Upper lobe of right lung (tissue), 1 donor: Measurements from ENCODE around the gene SCT. TPM values are rescaled to one million over a fixed set of nuclear protein-coding genes. Genes with fewer than 3 reads are reported as not detected.
A peak's percentile ranks its signal among the peaks of the same experiment; 100 is the strongest.

Experiments
- ATAC-seq: fragments of 200-7000 bp; cut with Tn5 transposase; one replicate; pipeline ENCODE4 v1.9.1; 2020; ENCODE audit warnings: mild to moderate bottlenecking, moderate library complexity
- DNase-seq: peaks from one replicate; pipeline ENCODE4 v3.0.0-alpha.2; 2020
- H3K27ac ChIP-seq: fragments of 200-600 bp; one replicate; pipeline ENCODE4 v1.8.0; 2022
- H3K27me3 ChIP-seq: fragments of 200-600 bp; one replicate; pipeline ENCODE4 v1.8.0; 2022; ENCODE audit warnings: mild to moderate bottlenecking
- H3K36me3 ChIP-seq: fragments of 200-600 bp; one replicate; pipeline ENCODE4 v1.8.0; 2022
- H3K4me1 ChIP-seq: fragments of 200-600 bp; one replicate; pipeline ENCODE4 v1.8.0; 2022
- H3K4me3 ChIP-seq: fragments of 200-600 bp; one replicate; pipeline ENCODE4 v1.8.0; 2022; ENCODE audit warnings: mild to moderate bottlenecking
- H3K9me3 ChIP-seq: fragments of 200-600 bp; one replicate; pipeline ENCODE4 v1.8.0; 2022
- intact Hi-C: fragments of 100-400 bp; cut with DNase I; formaldehyde crosslinking; loops from one replicate; pipeline ENCODE4 v1.11.0; 2022
- long read RNA-seq: library from polyadenylated mRNA; unstranded; transcript quantifications from one replicate; pipeline ENCODE4 v2.0.0, GENCODE V29; 2021
- total RNA-seq: library from RNA; stranded (reverse); fragmentation: NEBNext Ultra II Directional; extraction: Animal tissue kit (Norgen Biotek cat#: 25700); gene quantifications from one replicate; pipeline ENCODE4 v1.2.1, GENCODE V29; 2021
- TF ChIP-seq, protein P1 (sequence below): fragments of 200-600 bp; IDR thresholded peaks from one replicate; pipeline ENCODE4 v1.8.0; 2022; ENCODE audit warnings: antibody characterized with exemption
- donor health status: DM: no; HTN: yes; CAD: no; lungs with severe emphysema.

The SCT gene, protein sequence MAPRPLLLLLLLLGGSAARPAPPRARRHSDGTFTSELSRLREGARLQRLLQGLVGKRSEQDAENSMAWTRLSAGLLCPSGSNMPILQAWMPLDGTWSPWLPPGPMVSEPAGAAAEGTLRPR
- total RNA-seq: not detected
- long read RNA-seq: 0 reads

GRCh38 chr11:626475-627307, at the start of gene SCT:
Gene SCT, minus strand, starts transcription at chr11:627181. Its CDS starts 38 bp downstream, at chr11:627143.
- Histone ChIP-seq H3K9me3 (no peaks in the 10 kb centered on the region), H3K27me3 (peaks cover 20% of the 10 kb centered on the region), H3K27ac (no peak within 1 kb of the TSS), H3K36me3 (no peaks in the 10 kb centered on the region), H3K4me1 (no peaks in the 10 kb centered on the region), H3K4me3 (no peak within 1 kb of the TSS)
- no peak for ATAC-seq
- TF ChIP-seq, protein P1, sequence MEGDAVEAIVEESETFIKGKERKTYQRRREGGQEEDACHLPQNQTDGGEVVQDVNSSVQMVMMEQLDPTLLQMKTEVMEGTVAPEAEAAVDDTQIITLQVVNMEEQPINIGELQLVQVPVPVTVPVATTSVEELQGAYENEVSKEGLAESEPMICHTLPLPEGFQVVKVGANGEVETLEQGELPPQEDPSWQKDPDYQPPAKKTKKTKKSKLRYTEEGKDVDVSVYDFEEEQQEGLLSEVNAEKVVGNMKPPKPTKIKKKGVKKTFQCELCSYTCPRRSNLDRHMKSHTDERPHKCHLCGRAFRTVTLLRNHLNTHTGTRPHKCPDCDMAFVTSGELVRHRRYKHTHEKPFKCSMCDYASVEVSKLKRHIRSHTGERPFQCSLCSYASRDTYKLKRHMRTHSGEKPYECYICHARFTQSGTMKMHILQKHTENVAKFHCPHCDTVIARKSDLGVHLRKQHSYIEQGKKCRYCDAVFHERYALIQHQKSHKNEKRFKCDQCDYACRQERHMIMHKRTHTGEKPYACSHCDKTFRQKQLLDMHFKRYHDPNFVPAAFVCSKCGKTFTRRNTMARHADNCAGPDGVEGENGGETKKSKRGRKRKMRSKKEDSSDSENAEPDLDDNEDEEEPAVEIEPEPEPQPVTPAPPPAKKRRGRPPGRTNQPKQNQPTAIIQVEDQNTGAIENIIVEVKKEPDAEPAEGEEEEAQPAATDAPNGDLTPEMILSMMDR: no peak
- intact Hi-C loops: no loop called here
- no peak for DNase-seq

DNA sequence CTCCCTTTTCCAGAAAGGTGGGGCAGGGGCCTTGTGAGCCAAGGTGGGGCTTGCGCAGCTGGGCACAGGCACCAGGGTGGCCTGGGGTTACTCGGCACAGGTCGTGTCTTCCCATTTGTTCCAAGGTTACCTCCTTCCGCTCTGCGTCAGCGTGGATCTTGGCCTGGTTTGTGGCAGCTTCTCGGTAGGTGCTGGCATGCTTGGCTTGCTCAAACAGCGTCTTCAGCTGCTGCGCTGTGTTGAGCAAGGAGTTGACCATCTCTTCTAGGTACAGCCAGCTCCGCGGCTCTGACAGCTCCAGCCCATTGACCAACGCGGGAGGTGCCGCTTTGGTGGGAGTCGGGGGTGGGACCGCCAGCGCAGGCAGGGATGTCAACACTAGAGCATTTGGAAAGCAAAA, 47.4 kb upstream of the SCT start:
- no peaks in the 10 kb centered on the region for H3K9me3 ChIP-seq
- H3K36me3 ChIP-seq: peaks cover 71% of the 10 kb centered on the region
- no peak for DNase-seq
- H3K27ac ChIP-seq: no peak overlapping the region
- no peak for ATAC-seq
- intact Hi-C loops: no loop called here
- H3K4me1 ChIP-seq: no peaks in the 10 kb centered on the region
- H3K4me3 ChIP-seq: no peak overlapping the region
- no peaks in the 10 kb centered on the region for H3K27me3 ChIP-seq
- TF ChIP-seq, protein P1: no peak

GRCh38 chr11:673866-674265, 46.9 kb upstream of the SCT start:
- H3K27me3 ChIP-seq: no peaks in the 10 kb centered on the region
- no peaks in the 10 kb centered on the region for H3K9me3 ChIP-seq
- intact Hi-C loops: no loop called here
- no peaks in the 10 kb centered on the region for H3K4me1 ChIP-seq
- H3K27ac ChIP-seq: no peak overlapping the region
- TF ChIP-seq, protein P1: no peak
- ATAC-seq (no peak), DNase-seq (no peak)
- H3K36me3 ChIP-seq: peaks cover 65% of the 10 kb centered on the region
- no peak overlapping the region for H3K4me3 ChIP-seq

- Histone ChIP-seq H3K27ac (no peak overlapping the region), H3K36me3 (peaks cover 20% of the 10 kb centered on the region), H3K4me1 (no peaks in the 10 kb centered on the region), H3K9me3 (no peaks in the 10 kb centered on the region), H3K27me3 (no peaks in the 10 kb centered on the region), H3K4me3 (no peak overlapping the region)
- TF ChIP-seq, protein P1: no peak
- ATAC-seq (peak; percentile 32), DNase-seq (no peak)
- intact Hi-C loops: no loop called here
Measured at GRCh38 chr11:665704-666281, 38.8 kb upstream of the SCT start.

- Histone ChIP-seq H3K9me3 (no peaks in the 10 kb centered on the region), H3K27ac (no peak overlapping the region), H3K36me3 (peaks cover 24% of the 10 kb centered on the region), H3K4me1 (no peaks in the 10 kb centered on the region), H3K27me3 (no peaks in the 10 kb centered on the region), H3K4me3 (no peak overlapping the region)
- TF ChIP-seq, protein P1: no peak
- DNase-seq (no peak), ATAC-seq (no peak)
- intact Hi-C loops: no loop called here
Measured at GRCh38 chr11:665062-665703, 38.2 kb upstream of the SCT start.
